ENCODE data around the gene LRCH1.

The LRCH1 gene

GRCh38 chr13:46582190-46582589, 29.2 kb downstream of the LRCH1 start:
- in situ Hi-C loops (cut with MboI; ENCODE audit: low sequenced_read_pairs): no loop called here

GRCh38 chr13:46586751-46587514, 34.0 kb downstream of the LRCH1 start:
- in situ Hi-C loops (cut with MboI; ENCODE audit: low sequenced_read_pairs): no loop called here

- in situ Hi-C loops (cut with MboI; ENCODE audit: low sequenced_read_pairs): no loop called here
Observed at GRCh38 chr13:46587807-46588418, 34.9 kb downstream of the LRCH1 start.

- in situ Hi-C loops (cut with MboI; ENCODE audit: low sequenced_read_pairs): no loop called here
Observed at GRCh38 chr13:46592385-46592784, 39.4 kb downstream of the LRCH1 start.

GRCh38 chr13:46593398-46593797, 40.4 kb downstream of the LRCH1 start:
- in situ Hi-C loops (cut with MboI; ENCODE audit: low sequenced_read_pairs): no loop called here

GRCh38 chr13:46594374-46595078, 41.6 kb downstream of the LRCH1 start:
- in situ Hi-C loops (cut with MboI; ENCODE audit: low sequenced_read_pairs): no loop called here

GRCh38 chr13:46595136-46595884, 42.3 kb downstream of the LRCH1 start:
- in situ Hi-C loops (cut with MboI; ENCODE audit: low sequenced_read_pairs): no loop called here

- in situ Hi-C loops (cut with MboI; ENCODE audit: low sequenced_read_pairs): no loop called here
Observed at GRCh38 chr13:46595885-46596275, 42.9 kb downstream of the LRCH1 start.

GRCh38 chr13:46596466-46596865, 43.5 kb downstream of the LRCH1 start:
- in situ Hi-C loops (cut with MboI; ENCODE audit: low sequenced_read_pairs): no loop called here

- in situ Hi-C loops (cut with MboI; ENCODE audit: low sequenced_read_pairs): no loop called here
Observed at GRCh38 chr13:46598140-46598819, 45.3 kb downstream of the LRCH1 start.

GRCh38 chr13:46598820-46599180, 45.8 kb downstream of the LRCH1 start:
- in situ Hi-C loops (cut with MboI; ENCODE audit: low sequenced_read_pairs): no loop called here

GRCh38 chr13:46600943-46601311, 48.0 kb downstream of the LRCH1 start:
- in situ Hi-C loops (cut with MboI; ENCODE audit: low sequenced_read_pairs): no loop called here

GRCh38 chr13:46602531-46602930, 49.6 kb downstream of the LRCH1 start:
- in situ Hi-C loops (cut with MboI; ENCODE audit: low sequenced_read_pairs): no loop called here

- in situ Hi-C loops (cut with MboI; ENCODE audit: low sequenced_read_pairs): no loop called here
Observed at GRCh38 chr13:46603165-46603603, 50.2 kb downstream of the LRCH1 start.

- in situ Hi-C loops (cut with MboI; ENCODE audit: low sequenced_read_pairs): no loop called here
Observed at GRCh38 chr13:46604226-46604990, 51.4 kb downstream of the LRCH1 start.

- in situ Hi-C loops (cut with MboI; ENCODE audit: low sequenced_read_pairs): no loop called here
Observed at GRCh38 chr13:46605076-46605824, 52.3 kb downstream of the LRCH1 start.

GRCh38 chr13:46605825-46606554, 53.0 kb downstream of the LRCH1 start:
- in situ Hi-C loops (cut with MboI; ENCODE audit: low sequenced_read_pairs): no loop called here

GRCh38 chr13:46606970-46607369, 54.0 kb downstream of the LRCH1 start:
- in situ Hi-C loops (cut with MboI; ENCODE audit: low sequenced_read_pairs): no loop called here

Data from HL-60/S4 treated with retinoic acid at 250 ng/mL for 4 days and 3 days (cell line).